H1 (cell line): ENCODE results near the gene PMS2. TPM values are rescaled to one million over a fixed set of nuclear protein-coding genes. Genes with fewer than 3 reads are reported as not detected.

ENCODE experiments used
- ASH2L ChIP-seq: fragments of 200-600, 300-600 bp; sonication (generic); IDR thresholded peaks from one replicate; pipeline ENCODE4 v1.7.1; 2017; ENCODE audit warnings: low read length
- CBX8 ChIP-seq: fragments of 300-800, 300-1000 bp; sonication (generic); IDR thresholded peaks from 2 replicates; pipeline ENCODE4 v1.7.1; 2016; ENCODE audit warnings: low read depth, low read length, borderline replicate concordance
- CEBPB ChIP-seq: IDR thresholded peaks from 2 replicates; pipeline ENCODE4 v1.6.1; 2012; ENCODE audit warnings: low read depth, low read length
- E2F6 ChIP-seq: IDR thresholded peaks from 2 replicates; pipeline ENCODE4 v1.6.1; 2012; ENCODE audit warnings: inconsistent platforms
- FOSL1 ChIP-seq: IDR thresholded peaks from 2 replicates; pipeline ENCODE4 v1.6.1; 2011; ENCODE audit warnings: mild to moderate bottlenecking, low read depth, low read length, moderate library complexity; ENCODE audit not compliant: insufficient read depth
- GTF2F1 ChIP-seq: IDR thresholded peaks from 2 replicates; pipeline ENCODE4 v1.6.1; 2012; ENCODE audit warnings: low read depth, low read length, improper control_type of control experiment, borderline replicate concordance
- KDM1A ChIP-seq: fragments of 200-600, 300-600 bp; sonication (generic); IDR thresholded peaks from 2 replicates; pipeline ENCODE4 v1.7.1; 2016; ENCODE audit warnings: mild to moderate bottlenecking, low read length, borderline replicate concordance
- KDM4A ChIP-seq: IDR thresholded peaks from one replicate; pipeline ENCODE4 v1.7.1; 2012; ENCODE audit warnings: low read depth, mild to moderate bottlenecking, moderate library complexity, low read length, inconsistent platforms; ENCODE audit not compliant: severe bottlenecking
- KDM5A ChIP-seq: fragments of 200-600 bp; IDR thresholded peaks from 2 replicates; pipeline ENCODE4 v1.7.1; 2012; ENCODE audit warnings: mild to moderate bottlenecking, low read length, inconsistent platforms, mixed read lengths
- NANOG ChIP-seq: IDR thresholded peaks from 2 replicates; pipeline ENCODE4 v1.6.1; 2011; ENCODE audit warnings: low read length, low read depth, mild to moderate bottlenecking, inconsistent platforms; ENCODE audit not compliant: insufficient read depth, poor library complexity, severe bottlenecking
- NRF1 ChIP-seq: IDR thresholded peaks from 2 replicates; pipeline ENCODE4 v1.6.1; 2011; ENCODE audit warnings: mild to moderate bottlenecking, low read depth, low read length, improper control_type of control experiment
- PHF8 ChIP-seq: fragments of 200-600 bp; sonication (generic); conservative IDR thresholded peaks from 2 replicates; pipeline ENCODE4 v1.7.1; 2012; ENCODE audit warnings: low read depth, mild to moderate bottlenecking, inconsistent platforms, low read length, moderate library complexity
- POLR2AphosphoS5 ChIP-seq: IDR thresholded peaks from 2 replicates; pipeline ENCODE4 v1.6.1; 2011; ENCODE audit warnings: low read depth, low read length
- RAD21 ChIP-seq, 2 experiments: IDR thresholded peaks in 1 of 2; conservative IDR thresholded peaks in 1 of 2; 2 replicates each; pipeline ENCODE4 v1.6.1; 2011; ENCODE audit warnings: low read depth in 2 of 2, low read length in 2 of 2, improper control_type of control experiment in 1 of 2, inconsistent platforms in 1 of 2, mild to moderate bottlenecking in 1 of 2, moderate library complexity in 1 of 2
- RFX5 ChIP-seq: IDR thresholded peaks from 2 replicates; pipeline ENCODE4 v1.6.1; 2011; ENCODE audit warnings: low read depth, low read length, improper control_type of control experiment, borderline replicate concordance
- RNF2 ChIP-seq: fragments of 200-900, 300-1000 bp; sonication (generic); IDR thresholded peaks from 2 replicates; pipeline ENCODE4 v1.7.1; 2016; ENCODE audit warnings: borderline replicate concordance, low read depth, mild to moderate bottlenecking, antibody characterized with exemption, low read length; ENCODE audit not compliant: poor library complexity, severe bottlenecking; ENCODE audit errors: missing control alignments
- SIN3A ChIP-seq, 2 experiments: IDR thresholded peaks in 1 of 2; conservative IDR thresholded peaks in 1 of 2; 2 replicates each; pipeline ENCODE4 v1.6.1; 2011 to 2012; ENCODE audit warnings: low read length in 2 of 2, improper control_type of control experiment in 1 of 2, low read depth in 1 of 2, mild to moderate bottlenecking in 1 of 2
- SP4 ChIP-seq: IDR thresholded peaks from 2 replicates; pipeline ENCODE4 v1.6.1; 2012; ENCODE audit warnings: low read length, inconsistent platforms
- TAF1 ChIP-seq: IDR thresholded peaks from 2 replicates; pipeline ENCODE4 v1.6.1; 2011; ENCODE audit warnings: mild to moderate bottlenecking, low read depth, low read length
- TCF12 ChIP-seq: IDR thresholded peaks from 2 replicates; pipeline ENCODE4 v1.6.1; 2011; ENCODE audit warnings: low read depth, mild to moderate bottlenecking, low read length
- TEAD4 ChIP-seq: IDR thresholded peaks from 2 replicates; pipeline ENCODE4 v1.6.1; 2012; ENCODE audit warnings: low read depth, low read length, inconsistent platforms, mixed read lengths
- YY1 ChIP-seq: IDR thresholded peaks from 2 replicates; pipeline ENCODE4 v1.6.1; 2011; ENCODE audit warnings: low read depth, mild to moderate bottlenecking, low read length
- polyA plus RNA-seq, 7 experiments: library from polyadenylated mRNA; depleted of rRNA in 3 of 7; stranded (reverse) in 5 of 7; unstranded in 2 of 7; fragments of >200 nt in 5 of 7; fragments of 200-250 nt in 2 of 7; gene quantifications; 1 replicate in 5 of 7; 2 replicates in 1 of 7; 4 replicates in 1 of 7; pipeline versions ENCODE4 v1.2.1 to v1.2.3, GENCODE V29; 2011 to 2013; ENCODE audit warnings: missing spikeins in 2 of 7, mixed read lengths in 2 of 7
- total RNA-seq: library from RNA; stranded (reverse); fragmentation: NEBNext Ultra II Directional; extraction: Animal tissue kit (Norgen Biotek cat#: 25700); gene quantifications from 2 replicates; pipeline ENCODE4 v1.2.1, GENCODE V29; 2021

Gene PMS2
- total and polyA plus RNA-seq, 2 of the 8 experiments (the other 6 are each of a cell fraction or from before 2014, with no cell fraction given) = 4.8 to 12.1 TPM

- TF ChIP-seq CEBPB (no peak), E2F6 (peak; percentile 88), RFX5 (peak; percentile 30; the same call in 1 of the 2 replicates), KDM5A (no peak), FOSL1 (no peak), KDM4A (peak; percentile 57), PHF8 (peak; percentile 93), YY1 (peak; percentile 51; the same call in 1 of the 2 replicates), TCF12 (no peak), RAD21 (IDR thresholded peaks at IDR 0.05 in 1 of 2, conservative IDR thresholded peaks at IDR 0.05 in 1 of 2; ENCODE audit: low read depth in 2 of 2, low read length in 2 of 2) (no peak), RNF2 (no peak), TEAD4 (no peak), GTF2F1 (peak; percentile 84), SIN3A (conservative IDR thresholded peaks at IDR 0.05 in 1 of 2, IDR thresholded peaks at IDR 0.05 in 1 of 2; ENCODE audit: low read depth in 1 of 2, low read length in 2 of 2) (peak in 1 of 2 experiments; percentile 69; a peak in 2 of 4 replicates), CBX8 (no peak), NANOG (no peak), POLR2AphosphoS5 (peak; percentile 98), NRF1 (peak; percentile 58), ASH2L (no peak), KDM1A (no peak), SP4 (no peak), TAF1 (peak; percentile 86)
Measured at GRCh38 chr7:6008668-6009611, at the start of gene PMS2, which contains the start of gene AIMP2 (continued).
